ENCODE measurements around the gene USP17L19. TPM values are rescaled to one million over a fixed set of nuclear protein-coding genes. Genes with fewer than 3 reads are reported as not detected.
"Not testable (repeated sequence)": the region's sequence is repeated elsewhere in the genome, so short reads cannot be mapped to it uniquely, and the experiment has no call there.

Gene USP17L19
- polyA plus RNA-seq, 2 of the 4 experiments (the other 2 are of a cell fraction): not detected

- H3K4me2 ChIP-seq; H3K27ac ChIP-seq; H3K4me3 ChIP-seq; POLR2A ChIA-PET; FAIRE-seq; H3K4me1 ChIP-seq; DNase-seq (ENCODE audit: low read depth in 1 of 2, low spot score in 1 of 2); ATAC-seq; CTCF ChIA-PET; H3K9me3 ChIP-seq: not testable (repeated sequence)
- 44% methylated on average over 15 of the region's 26 CpGs for WGBS (ENCODE audit: missing lambda C conversion rate)
Observed at GRCh38 chr4:9247953-9248680, 5.1 kb upstream of the USP17L19 start, which contains the start of gene USP17L18. USP17L18 (plus strand) TSS chr4:9248630; CDS start chr4:9248630, 0 bp downstream.

- H3K4me1 ChIP-seq; H3K4me2 ChIP-seq; FAIRE-seq; CTCF ChIA-PET; H3K4me3 ChIP-seq; POLR2A ChIA-PET; DNase-seq (ENCODE audit: low read depth in 1 of 2, low spot score in 1 of 2); ATAC-seq; H3K9me3 ChIP-seq; H3K27ac ChIP-seq: not testable (repeated sequence)
- WGBS (ENCODE audit: missing lambda C conversion rate): no CpG with 5 or more reads among the region's 15 CpGs
Observed at GRCh38 chr4:9257824-9258223, 4.6 kb downstream of the USP17L19 start, which contains the start of gene USP17L20. USP17L20 (plus strand) TSS chr4:9258124; CDS start chr4:9258124, 0 bp downstream.

GRCh38 chr4:9262572-9262971, 9.4 kb downstream of the USP17L19 start, which contains the start of gene USP17L21:
USP17L21 (plus strand) TSS chr4:9262872; CDS start chr4:9262872, 0 bp downstream.
- H3K9me3 ChIP-seq; CTCF ChIA-PET; DNase-seq (ENCODE audit: low read depth in 1 of 2, low spot score in 1 of 2); FAIRE-seq; H3K4me2 ChIP-seq; H3K4me1 ChIP-seq; H3K4me3 ChIP-seq; H3K27ac ChIP-seq; ATAC-seq; POLR2A ChIA-PET: not testable (repeated sequence)
- WGBS (ENCODE audit: missing lambda C conversion rate): no CpG with 5 or more reads among the region's 13 CpGs

GRCh38 chr4:9267319-9267718, 14.1 kb downstream of the USP17L19 start, which contains the start of gene USP17L22:
USP17L22 (plus strand) TSS chr4:9267619; CDS start chr4:9267619, 0 bp downstream.
- H3K27ac ChIP-seq; FAIRE-seq; H3K4me1 ChIP-seq; POLR2A ChIA-PET; ATAC-seq; CTCF ChIA-PET; H3K9me3 ChIP-seq; H3K4me2 ChIP-seq; H3K4me3 ChIP-seq; DNase-seq (ENCODE audit: low read depth in 1 of 2, low spot score in 1 of 2): not testable (repeated sequence)
- whole genome bisulfite sequencing (ENCODE audit: missing lambda C conversion rate): no CpG with 5 or more reads among the region's 15 CpGs

- H3K9me3 ChIP-seq; POLR2A ChIA-PET; H3K27ac ChIP-seq; CTCF ChIA-PET; ATAC-seq; H3K4me3 ChIP-seq; FAIRE-seq; H3K4me1 ChIP-seq; H3K4me2 ChIP-seq; DNase-seq (ENCODE audit: low read depth in 1 of 2, low spot score in 1 of 2): not testable (repeated sequence)
- 49% methylated on average over 8 of the region's 10 CpGs for WGBS (ENCODE audit: missing lambda C conversion rate)
Observed at GRCh38 chr4:9271719-9272118, 18.5 kb downstream of the USP17L19 start.

Other genes with a start within 250 kb of the USP17L19 start
- gene FAM90A26, start 83.0 kb upstream of the USP17L19 start, polyA plus RNA-seq (2011; rRNA removed): not detected in 2 replicates
- gene FAM90A26, start 83.0 kb upstream of the USP17L19 start, polyA plus RNA-seq (2017; fragmentation: RNase III; extraction: RNeasy Plus Mini Kit Qiagen cat#74134 plus additional on column Dnase treatment): not detected in 3 replicates
- gene USP17L10, start 42.7 kb upstream of the USP17L19 start, polyA plus RNA-seq (2011; rRNA removed): not detected in 2 replicates
- gene USP17L10, start 42.7 kb upstream of the USP17L19 start, polyA plus RNA-seq (2017; fragmentation: RNase III; extraction: RNeasy Plus Mini Kit Qiagen cat#74134 plus additional on column Dnase treatment): not detected in 3 replicates
- gene USP17L11, start 38.0 kb upstream of the USP17L19 start, polyA plus RNA-seq (2011; rRNA removed): not detected in 2 replicates
- not detected in 3 replicates for gene USP17L11, start 38.0 kb upstream of the USP17L19 start, polyA plus RNA-seq (2017; fragmentation: RNase III; extraction: RNeasy Plus Mini Kit Qiagen cat#74134 plus additional on column Dnase treatment)
- gene USP17L12, start 33.2 kb upstream of the USP17L19 start, polyA plus RNA-seq (2011; rRNA removed): not detected in 2 replicates
- gene USP17L12, start 33.2 kb upstream of the USP17L19 start, polyA plus RNA-seq (2017; fragmentation: RNase III; extraction: RNeasy Plus Mini Kit Qiagen cat#74134 plus additional on column Dnase treatment): not detected in 3 replicates
- not detected in 2 replicates for gene USP17L13, start 28.5 kb upstream of the USP17L19 start, polyA plus RNA-seq (2011; rRNA removed)
- gene USP17L13, start 28.5 kb upstream of the USP17L19 start, polyA plus RNA-seq (2017; fragmentation: RNase III; extraction: RNeasy Plus Mini Kit Qiagen cat#74134 plus additional on column Dnase treatment): not detected in 3 replicates
- gene USP17L15, start 19.0 kb upstream of the USP17L19 start, polyA plus RNA-seq (2011; rRNA removed): not detected in 2 replicates
- gene USP17L15, start 19.0 kb upstream of the USP17L19 start, polyA plus RNA-seq (2017; fragmentation: RNase III; extraction: RNeasy Plus Mini Kit Qiagen cat#74134 plus additional on column Dnase treatment): not detected in 3 replicates
- not detected in 2 replicates for gene USP17L17, start 9.5 kb upstream of the USP17L19 start, polyA plus RNA-seq (2011; rRNA removed)
- not detected in 3 replicates for gene USP17L17, start 9.5 kb upstream of the USP17L19 start, polyA plus RNA-seq (2017; fragmentation: RNase III; extraction: RNeasy Plus Mini Kit Qiagen cat#74134 plus additional on column Dnase treatment)
- gene USP17L18, start 4.7 kb upstream of the USP17L19 start, polyA plus RNA-seq (2011; rRNA removed): not detected in 2 replicates
- not detected in 3 replicates for gene USP17L18, start 4.7 kb upstream of the USP17L19 start, polyA plus RNA-seq (2017; fragmentation: RNase III; extraction: RNeasy Plus Mini Kit Qiagen cat#74134 plus additional on column Dnase treatment)
- gene USP17L20, start 4.7 kb downstream of the USP17L19 start, polyA plus RNA-seq (2011; rRNA removed): not detected in 2 replicates
- not detected in 3 replicates for gene USP17L20, start 4.7 kb downstream of the USP17L19 start, polyA plus RNA-seq (2017; fragmentation: RNase III; extraction: RNeasy Plus Mini Kit Qiagen cat#74134 plus additional on column Dnase treatment)
- not detected in 2 replicates for gene USP17L21, start 9.5 kb downstream of the USP17L19 start, polyA plus RNA-seq (2011; rRNA removed)
- gene USP17L21, start 9.5 kb downstream of the USP17L19 start, polyA plus RNA-seq (2017; fragmentation: RNase III; extraction: RNeasy Plus Mini Kit Qiagen cat#74134 plus additional on column Dnase treatment): not detected in 3 replicates
- not detected in 2 replicates for gene USP17L22, start 14.2 kb downstream of the USP17L19 start, polyA plus RNA-seq (2011; rRNA removed)
- gene USP17L22, start 14.2 kb downstream of the USP17L19 start, polyA plus RNA-seq (2017; fragmentation: RNase III; extraction: RNeasy Plus Mini Kit Qiagen cat#74134 plus additional on column Dnase treatment): not detected in 3 replicates
- not detected in 2 replicates for gene USP17L24, start 71.8 kb downstream of the USP17L19 start, polyA plus RNA-seq (2011; rRNA removed)
- not detected in 3 replicates for gene USP17L24, start 71.8 kb downstream of the USP17L19 start, polyA plus RNA-seq (2017; fragmentation: RNase III; extraction: RNeasy Plus Mini Kit Qiagen cat#74134 plus additional on column Dnase treatment)
- gene USP17L25, start 76.5 kb downstream of the USP17L19 start, polyA plus RNA-seq (2011; rRNA removed): not detected in 2 replicates
- not detected in 3 replicates for gene USP17L25, start 76.5 kb downstream of the USP17L19 start, polyA plus RNA-seq (2017; fragmentation: RNase III; extraction: RNeasy Plus Mini Kit Qiagen cat#74134 plus additional on column Dnase treatment)
- not detected in 2 replicates for gene USP17L26, start 81.3 kb downstream of the USP17L19 start, polyA plus RNA-seq (2011; rRNA removed)
- not detected in 3 replicates for gene USP17L26, start 81.3 kb downstream of the USP17L19 start, polyA plus RNA-seq (2017; fragmentation: RNase III; extraction: RNeasy Plus Mini Kit Qiagen cat#74134 plus additional on column Dnase treatment)
- not detected in 2 replicates for gene USP17L5, start 86.0 kb downstream of the USP17L19 start, polyA plus RNA-seq (2011; rRNA removed)
- not detected in 3 replicates for gene USP17L5, start 86.0 kb downstream of the USP17L19 start, polyA plus RNA-seq (2017; fragmentation: RNase III; extraction: RNeasy Plus Mini Kit Qiagen cat#74134 plus additional on column Dnase treatment)
- gene USP17L27, start 90.8 kb downstream of the USP17L19 start, polyA plus RNA-seq (2011; rRNA removed): not detected in 2 replicates
- not detected in 3 replicates for gene USP17L27, start 90.8 kb downstream of the USP17L19 start, polyA plus RNA-seq (2017; fragmentation: RNase III; extraction: RNeasy Plus Mini Kit Qiagen cat#74134 plus additional on column Dnase treatment)
- gene USP17L28, start 95.5 kb downstream of the USP17L19 start, polyA plus RNA-seq (2011; rRNA removed): not detected in 2 replicates
- gene USP17L28, start 95.5 kb downstream of the USP17L19 start, polyA plus RNA-seq (2017; fragmentation: RNase III; extraction: RNeasy Plus Mini Kit Qiagen cat#74134 plus additional on column Dnase treatment): not detected in 3 replicates
- gene USP17L29, start 100.3 kb downstream of the USP17L19 start, polyA plus RNA-seq (2011; rRNA removed): not detected in 2 replicates
- not detected in 3 replicates for gene USP17L29, start 100.3 kb downstream of the USP17L19 start, polyA plus RNA-seq (2017; fragmentation: RNase III; extraction: RNeasy Plus Mini Kit Qiagen cat#74134 plus additional on column Dnase treatment)
- not detected in 2 replicates for gene USP17L30, start 109.8 kb downstream of the USP17L19 start, polyA plus RNA-seq (2011; rRNA removed)
- gene USP17L30, start 109.8 kb downstream of the USP17L19 start, polyA plus RNA-seq (2017; fragmentation: RNase III; extraction: RNeasy Plus Mini Kit Qiagen cat#74134 plus additional on column Dnase treatment): not detected in 3 replicates
- gene DEFB131A, start 191.0 kb downstream of the USP17L19 start, polyA plus RNA-seq (2011; rRNA removed): not detected in 2 replicates
- not detected in 3 replicates for gene DEFB131A, start 191.0 kb downstream of the USP17L19 start, polyA plus RNA-seq (2017; fragmentation: RNase III; extraction: RNeasy Plus Mini Kit Qiagen cat#74134 plus additional on column Dnase treatment)